H1 (cell line): ENCODE measurements around the gene PHF1. TPM values are rescaled to one million over a fixed set of nuclear protein-coding genes. Genes with fewer than 3 reads are reported as not detected.
A peak's percentile ranks its signal among the peaks of the same experiment; 100 is the strongest.

ENCODE experiments used
- CTCF ChIA-PET: fragments of 300-600 bp; sonication (Branson Sonifier 250); formaldehyde crosslinking; loops from one replicate; lab custom pipeline; 2021; ENCODE audit not compliant: partially characterized antibody; lab: Charles Lee
- POLR2A ChIA-PET: fragments of 300-600 bp; sonication (Branson Sonifier 250); formaldehyde crosslinking; loops from one replicate; lab custom pipeline; 2021; ENCODE audit warnings: inconsistent platforms; ENCODE audit not compliant: partially characterized antibody; lab: Charles Lee
- DNase-seq, 2 experiments: peaks; one replicate each; pipeline versions ENCODE4 v3.0.0 to v3.0.0-alpha.2; 2010 to 2022; ENCODE audit warnings: low spot score in 2 of 2, low read depth in 1 of 2, mixed read lengths in 1 of 2
- FAIRE-seq: peaks from 2 replicates; lab custom pipeline; 2011; peaks lifted over from hg19 to GRCh38; lab: Jason Lieb, UNC
- H2AFZ ChIP-seq: 2 replicates; pipeline ENCODE4 v1.8.1; 2012; ENCODE audit warnings: low read length, inconsistent platforms
- H2AK5ac ChIP-seq: 2 replicates; pipeline ENCODE4 v1.6.1; 2013; ENCODE audit warnings: low read depth, low read length
- H2BK120ac ChIP-seq: replicated peaks from 2 replicates; pipeline ENCODE3; 2013; ENCODE audit warnings: low read depth, low read length, inconsistent platforms
- H2BK12ac ChIP-seq: 2 replicates; pipeline ENCODE4 v1.6.1; 2013; ENCODE audit warnings: low read depth, low read length
- H2BK15ac ChIP-seq: 2 replicates; pipeline ENCODE4 v1.6.1; 2013; ENCODE audit warnings: low read length
- H2BK20ac ChIP-seq: 2 replicates; pipeline ENCODE4 v1.6.1; 2013; ENCODE audit warnings: low read length
- H2BK5ac ChIP-seq: 2 replicates; pipeline ENCODE4 v1.6.1; 2013; ENCODE audit warnings: low read depth, low read length
- H3K14ac ChIP-seq: 2 replicates; pipeline ENCODE4 v1.6.1; 2013; ENCODE audit warnings: inconsistent platforms; ENCODE audit not compliant: insufficient read length
- H3K18ac ChIP-seq: 2 replicates; pipeline ENCODE4 v1.6.1; 2013; ENCODE audit warnings: low read length; ENCODE audit errors: extremely low read depth
- H3K23ac ChIP-seq: 2 replicates; pipeline ENCODE4 v1.6.1; 2013; ENCODE audit warnings: inconsistent platforms; ENCODE audit not compliant: insufficient read length
- H3K23me2 ChIP-seq: 2 replicates; pipeline ENCODE4 v1.6.1; 2013; ENCODE audit warnings: low read depth, low read length
- H3K27ac ChIP-seq: 2 replicates; pipeline ENCODE4 v1.6.1; 2011; ENCODE audit warnings: low read depth, low read length, inconsistent platforms
- H3K27me3 ChIP-seq, 4 experiments: replicated peaks in 1 of 4; 1 replicate in 1 of 4; 2 replicates in 3 of 4; pipeline versions ENCODE4 v1.6.1 to v1.8.1; 2011 to 2013; ENCODE audit warnings: low read length in 3 of 4, mild to moderate bottlenecking in 3 of 4, inconsistent platforms in 2 of 4, mixed read lengths in 2 of 4, moderate library complexity in 1 of 4; ENCODE audit not compliant: control insufficient read depth in 3 of 4, insufficient read depth in 3 of 4; ENCODE audit errors: extremely low read depth in 1 of 4
- H3K36me3 ChIP-seq, 4 experiments: 2 replicates each; pipeline versions ENCODE4 v1.6.1 to v1.8.1; 2011 to 2013; ENCODE audit warnings: mild to moderate bottlenecking in 4 of 4, low read length in 3 of 4, moderate library complexity in 2 of 4, control low read depth in 1 of 4, inconsistent platforms in 1 of 4; ENCODE audit not compliant: insufficient read depth in 4 of 4, control insufficient read depth in 2 of 4
- H3K4ac ChIP-seq: replicated peaks from 2 replicates; pipeline ENCODE3; 2013; ENCODE audit warnings: low read length, low read depth, mixed read lengths, inconsistent platforms; ENCODE audit not compliant: insufficient read length
- H3K4me1 ChIP-seq, 4 experiments: replicated peaks in 1 of 4; 1 replicate in 1 of 4; 2 replicates in 3 of 4; pipeline versions ENCODE4 v1.6.1 to v1.8.1; 2011 to 2013; ENCODE audit warnings: low read length in 3 of 4, inconsistent platforms in 2 of 4, mixed read lengths in 1 of 4; ENCODE audit not compliant: insufficient read depth in 4 of 4, control insufficient read depth in 3 of 4
- H3K4me2 ChIP-seq, 2 experiments: 2 replicates each; pipeline versions ENCODE4 v1.6.1 to v1.8.1; 2011 to 2013; ENCODE audit warnings: low read depth in 2 of 2, low read length in 2 of 2, control low read depth in 1 of 2, inconsistent platforms in 1 of 2, mild to moderate bottlenecking in 1 of 2; ENCODE audit not compliant: insufficient read depth in 1 of 2
- H3K4me3 ChIP-seq, 4 experiments: fragments of 200-600, 300-600 bp in 1 of 4; sonication (generic), shearing (Covaris generic), sonication (Bioruptor Twin) in 1 of 4; 2 replicates each; pipeline versions ENCODE4 v1.5.1 to v1.8.1; 2011 to 2016; ENCODE audit warnings: low read length in 4 of 4, low read depth in 3 of 4, control low read depth in 2 of 4, inconsistent platforms in 2 of 4, mild to moderate bottlenecking in 2 of 4, mixed read lengths in 1 of 4, moderate library complexity in 1 of 4; ENCODE audit not compliant: insufficient read depth in 2 of 4; ENCODE audit errors: extremely low read depth in 1 of 4
- H3K56ac ChIP-seq: replicated peaks from 2 replicates; pipeline ENCODE3; 2013; ENCODE audit warnings: low read depth, mild to moderate bottlenecking, mixed read lengths, low read length, inconsistent platforms; ENCODE audit not compliant: insufficient read length
- H3K79me1 ChIP-seq: 2 replicates; pipeline ENCODE4 v1.6.1; 2013; ENCODE audit warnings: low read depth, low read length, control low read depth
- H3K79me2 ChIP-seq, 2 experiments: 2 replicates each; pipeline versions ENCODE4 v1.6.1 to v1.8.1; 2012 to 2013; ENCODE audit warnings: low read length in 2 of 2, mild to moderate bottlenecking in 2 of 2, inconsistent platforms in 1 of 2; ENCODE audit not compliant: insufficient read depth in 2 of 2, control insufficient read depth in 1 of 2
- H3K9ac ChIP-seq, 4 experiments: replicated peaks in 1 of 4; 1 replicate in 1 of 4; 2 replicates in 3 of 4; pipeline versions ENCODE4 v1.6.1 to v1.8.1; 2011 to 2013; ENCODE audit warnings: low read depth in 3 of 4, low read length in 3 of 4, control low read depth in 2 of 4, mild to moderate bottlenecking in 2 of 4, moderate library complexity in 2 of 4, inconsistent platforms in 1 of 4; ENCODE audit errors: extremely low read depth in 1 of 4
- H3K9me3 ChIP-seq, 2 experiments: 2 replicates each; pipeline versions ENCODE4 v1.6.1 to v1.8.1; 2012 to 2013; ENCODE audit warnings: mild to moderate bottlenecking in 2 of 2, moderate library complexity in 2 of 2, control low read depth in 1 of 2, inconsistent platforms in 1 of 2, low read depth in 1 of 2, low read length in 1 of 2, mixed read lengths in 1 of 2; ENCODE audit not compliant: insufficient read depth in 2 of 2
- H4K20me1 ChIP-seq, 2 experiments: replicated peaks in 1 of 2; 2 replicates each; pipeline versions ENCODE3 to v1.8.1; 2011 to 2013; ENCODE audit warnings: inconsistent platforms in 2 of 2, low read length in 2 of 2, mild to moderate bottlenecking in 1 of 2; ENCODE audit not compliant: insufficient read depth in 2 of 2, control insufficient read depth in 1 of 2
- H4K5ac ChIP-seq: 2 replicates; pipeline ENCODE4 v1.6.1; 2013; ENCODE audit warnings: low read length, low read depth, mixed read lengths, inconsistent platforms; ENCODE audit not compliant: insufficient read length
- H4K8ac ChIP-seq: 2 replicates; pipeline ENCODE4 v1.8.0; 2013; ENCODE audit warnings: mild to moderate bottlenecking, moderate library complexity, low read length, inconsistent platforms; ENCODE audit not compliant: insufficient read depth; ENCODE audit errors: extremely low read depth
- H4K91ac ChIP-seq: replicated peaks from 2 replicates; pipeline ENCODE3; 2013; ENCODE audit warnings: low read length, mixed read lengths, inconsistent platforms; ENCODE audit not compliant: insufficient read length
- ATF2 ChIP-seq: IDR thresholded peaks from 2 replicates; pipeline ENCODE4 v1.6.1; 2012; ENCODE audit warnings: low read length, inconsistent platforms
- CHD1 ChIP-seq: IDR thresholded peaks from 2 replicates; pipeline ENCODE4 v1.6.1; 2012; ENCODE audit warnings: low read depth, low read length, improper control_type of control experiment
- FOSL1 ChIP-seq: IDR thresholded peaks from 2 replicates; pipeline ENCODE4 v1.6.1; 2011; ENCODE audit warnings: mild to moderate bottlenecking, low read depth, low read length, moderate library complexity; ENCODE audit not compliant: insufficient read depth
- HDAC2 ChIP-seq, 2 experiments: fragments of 300-600 bp in 1 of 2; sonication (generic) in 1 of 2; IDR thresholded peaks; 2 replicates each; pipeline ENCODE4 v1.6.1; 2011 to 2012; ENCODE audit warnings: low read depth in 2 of 2, low read length in 2 of 2, mild to moderate bottlenecking in 2 of 2, moderate library complexity in 2 of 2, borderline replicate concordance in 1 of 2, inconsistent platforms in 1 of 2
- MAFK ChIP-seq: IDR thresholded peaks from 2 replicates; pipeline ENCODE4 v1.6.1; 2012; ENCODE audit warnings: low read depth, mild to moderate bottlenecking, improper control_type of control experiment, low read length
- POLR2AphosphoS5 ChIP-seq: IDR thresholded peaks from 2 replicates; pipeline ENCODE4 v1.6.1; 2011; ENCODE audit warnings: low read depth, low read length
- RAD21 ChIP-seq, 2 experiments: IDR thresholded peaks in 1 of 2; conservative IDR thresholded peaks in 1 of 2; 2 replicates each; pipeline ENCODE4 v1.6.1; 2011; ENCODE audit warnings: low read depth in 2 of 2, low read length in 2 of 2, improper control_type of control experiment in 1 of 2, inconsistent platforms in 1 of 2, mild to moderate bottlenecking in 1 of 2, moderate library complexity in 1 of 2
- SRF ChIP-seq: IDR thresholded peaks from 2 replicates; pipeline ENCODE4 v1.6.1; 2011; ENCODE audit warnings: mild to moderate bottlenecking, low read depth, low read length, moderate library complexity
- TAF1 ChIP-seq: IDR thresholded peaks from 2 replicates; pipeline ENCODE4 v1.6.1; 2011; ENCODE audit warnings: mild to moderate bottlenecking, low read depth, low read length
- TAF7 ChIP-seq: optimal IDR thresholded peaks from 2 replicates; pipeline ENCODE3; 2011; ENCODE audit warnings: low read depth, mild to moderate bottlenecking, inconsistent platforms, low read length, moderate library complexity, borderline replicate concordance
- WGBS, 2 experiments: shearing (Covaris generic) in 1 of 2; methylation state at CpG; one replicate each; pipeline versions ENCODE4 v1.1.6 to v1.1.7; 2013 to 2015; ENCODE audit warnings: low lambda C conversion rate in 2 of 2, mixed read lengths in 2 of 2, inconsistent platforms in 1 of 2, low coverage in 1 of 2, missing lambda C conversion rate in 1 of 2; ENCODE audit not compliant: insufficient replicate concordance in 2 of 2, insufficient coverage in 1 of 2, insufficient read length in 1 of 2; ENCODE audit errors: extremely low coverage in 1 of 2, missing lambda C conversion rate in 1 of 2; 5-methylcytosine and 5-hydroxymethylcytosine counted together
- polyA plus RNA-seq, 7 experiments: library from polyadenylated mRNA; depleted of rRNA in 3 of 7; stranded (reverse) in 5 of 7; unstranded in 2 of 7; fragments of >200 nt in 5 of 7; fragments of 200-250 nt in 2 of 7; gene quantifications; 1 replicate in 5 of 7; 2 replicates in 1 of 7; 4 replicates in 1 of 7; pipeline versions ENCODE4 v1.2.1 to v1.2.3, GENCODE V29; 2011 to 2013; ENCODE audit warnings: missing spikeins in 2 of 7, mixed read lengths in 2 of 7
- total RNA-seq: library from RNA; stranded (reverse); fragmentation: NEBNext Ultra II Directional; extraction: Animal tissue kit (Norgen Biotek cat#: 25700); gene quantifications from 2 replicates; pipeline ENCODE4 v1.2.1, GENCODE V29; 2021

PHF1 gene
- total and polyA plus RNA-seq, 2 of the 8 experiments (the other 6 are each of a cell fraction or from before 2014, with no cell fraction given) = 47.3 to 78.6 TPM

GRCh38 chr6:33391922-33392594 is 18.8 kb upstream of the PHF1 start:
- Histone ChIP-seq H3K23ac (no peak overlapping the region), H2AK5ac (no peak overlapping the region), H3K27me3 (no peaks in the 10 kb centered on the region), H3K4ac (peak overlapping the region; percentile 83), H2BK12ac (no peak overlapping the region), H2BK15ac (no peak overlapping the region), H3K4me2 (peak overlapping the region; percentile 83 to 95), H4K8ac (no peak overlapping the region), H2AFZ (no peak overlapping the region), H3K27ac (peak overlapping the region; percentile 62; the same call in 1 of the 2 replicates), H2BK120ac (no peak overlapping the region), H3K4me1 (peaks cover 0 to 6% (median 3%) of the 10 kb centered on the region in 4 experiments; a peak in 4 of 7 replicates), H3K79me1 (peaks cover 3% of the 10 kb centered on the region), H4K91ac (peak overlapping the region; percentile 30), H3K36me3 (no peaks in the 10 kb centered on the region), H2BK20ac (no peak overlapping the region), H3K56ac (peak overlapping the region; percentile 71), H3K9me3 (no peaks in the 10 kb centered on the region), H3K14ac (no peak overlapping the region), H3K9ac (peak overlapping the region; percentile 49 to 88 (median 76); a peak in 6 of 7 replicates), H3K18ac (peak overlapping the region; percentile 27; the same call in 1 of the 2 replicates), H4K5ac (peak overlapping the region; percentile 73), H3K79me2 (peaks cover 37 to 48% of the 10 kb centered on the region in 2 experiments), H4K20me1 (peaks cover 2 to 7% of the 10 kb centered on the region in 2 experiments), H2BK5ac (peak overlapping the region; percentile 79; the same call in 1 of the 2 replicates), H3K23me2 (peaks cover 6% of the 10 kb centered on the region; the same call in 1 of the 2 replicates), H3K4me3 (peak overlapping the region; percentile 81 to 82 (median 82))
- DNase-seq = no peak
- WGBS, 2 experiments = 1% methylated on average over 31 of the region's 31 CpGs; no CpG with 5 or more reads in 1 of the 2 experiments
- POLR2A ChIA-PET = interaction anchor here (1.0 to 2.6 kb wide), 8 partner anchors 9 to 62 kb away, joined by 3 to 10 read pairs (median 4); partner anchors contain the start of genes CUTA and ZBTB9
- no peak for FAIRE-seq
- CTCF ChIA-PET = no interaction called here
- no peak for TF ChIP-seq FOSL1
- no peak for TF ChIP-seq POLR2AphosphoS5
- no peak for TF ChIP-seq MAFK
- no peak for TF ChIP-seq SRF
- peak in 1 of 2 experiments; percentile 59; a peak in 1 of 4 replicates for TF ChIP-seq HDAC2 (IDR thresholded peaks at IDR 0.05; ENCODE audit: borderline replicate concordance in 1 of 2, low read depth in 2 of 2, low read length in 2 of 2)
- TF ChIP-seq RAD21 (IDR thresholded peaks at IDR 0.05 in 1 of 2, conservative IDR thresholded peaks at IDR 0.05 in 1 of 2; ENCODE audit: low read depth in 2 of 2, low read length in 2 of 2) = no peak
- no peak for TF ChIP-seq ATF2
- TF ChIP-seq CHD1 = no peak
- no peak for TF ChIP-seq TAF1
- TF ChIP-seq TAF7 = no peak
